HepG2 (cell line): ENCODE data around the gene DYNC2H1. TPM values are rescaled to one million over a fixed set of nuclear protein-coding genes. Genes with fewer than 3 reads are reported as not detected.

Experiments used
- ATAC-seq: fragments of 200-7000 bp; cut with Tn5 transposase; 3 replicates; pipeline ENCODE4 v1.9.1; 2020; ENCODE audit warnings: mild to moderate bottlenecking, moderate library complexity
- BruUV-seq: library from RNA; stranded (reverse); fragments of 400-500 nt; replicated peaks from 2 replicates; lab custom pipeline; 2021; lab: Mats Ljungman, UMichigan
- CTCF ChIA-PET: fragments of 300-600 bp; formaldehyde crosslinking; extraction: SDS; loops from one replicate; lab custom pipeline; 2021; ENCODE audit warnings: low total read pairs, inconsistent platforms, low intra/inter-chr PET ratio; lab: Yijun Ruan, JAX
- POLR2A ChIA-PET: fragments of 350-600 bp; sonication (Branson Sonifier 250); formaldehyde crosslinking; loops from one replicate; lab custom pipeline; 2020; ENCODE audit warnings: antibody characterized with exemption, inconsistent platforms; lab: Yijun Ruan, JAX
- DNase-seq: peaks from one replicate; pipeline ENCODE4 v3.0.0-alpha.2; 2015; ENCODE audit warnings: low spot score
- FAIRE-seq: peaks from 3 replicates; lab custom pipeline; 2011; peaks lifted over from hg19 to GRCh38; lab: Jason Lieb, UNC
- H2AFZ ChIP-seq: one replicate; pipeline ENCODE4 v1.6.1; 2011; ENCODE audit warnings: low read length, inconsistent platforms
- H3K27ac ChIP-seq: fragments of 300-600 bp; 3 replicates; pipeline ENCODE4 v1.8.0; 2011; ENCODE audit warnings: mixed run types, mild to moderate bottlenecking, mixed read lengths, low read length, inconsistent platforms; ENCODE audit not compliant: insufficient read depth; ENCODE audit errors: extremely low read length
- H3K27me3 ChIP-seq, 2 experiments: fragments of 200-600 bp in 1 of 2; 2 replicates in 1 of 2; 3 replicates in 1 of 2; pipeline versions ENCODE4 v1.6.0 to v1.8.0; 2011; ENCODE audit warnings: low read length in 2 of 2, mild to moderate bottlenecking in 2 of 2, moderate library complexity in 2 of 2, inconsistent platforms in 1 of 2; ENCODE audit not compliant: insufficient read depth in 2 of 2, control insufficient read depth in 1 of 2
- H3K36me3 ChIP-seq, 2 experiments: fragments of 200-600 bp in 1 of 2; replicated peaks in 1 of 2; 2 replicates in 1 of 2; 3 replicates in 1 of 2; pipeline versions ENCODE4 v1.5.1 to v1.8.0; 2011; ENCODE audit warnings: low read length in 2 of 2, inconsistent platforms in 1 of 2; ENCODE audit not compliant: insufficient read depth in 2 of 2, control insufficient read depth in 1 of 2
- H3K4me1 ChIP-seq: 2 replicates; pipeline ENCODE4 v1.5.1; 2012; ENCODE audit warnings: low read length, inconsistent platforms; ENCODE audit not compliant: insufficient read depth
- H3K4me2 ChIP-seq: 2 replicates; pipeline ENCODE4 v1.6.0; 2011; ENCODE audit warnings: low read depth, low read length, inconsistent platforms
- H3K4me3 ChIP-seq, 3 experiments: fragments of 200-600 bp in 1 of 3; sonication (generic), shearing (Covaris generic) in 1 of 3; replicated peaks in 1 of 3; 2 replicates each; pipeline ENCODE4 v1.5.1; 2011 to 2016; ENCODE audit warnings: low read length in 3 of 3, inconsistent platforms in 2 of 3, low read depth in 2 of 3, mild to moderate bottlenecking in 2 of 3, control low read depth in 1 of 3, mixed read lengths in 1 of 3; ENCODE audit not compliant: insufficient read depth in 1 of 3
- H3K79me2 ChIP-seq: one replicate; pipeline ENCODE4 v1.6.1; 2011; ENCODE audit warnings: low read length, inconsistent platforms; ENCODE audit not compliant: insufficient read depth
- H3K9ac ChIP-seq: 2 replicates; pipeline ENCODE4 v1.6.0; 2011; ENCODE audit warnings: mild to moderate bottlenecking, low read depth, low read length, inconsistent platforms; ENCODE audit not compliant: insufficient read depth
- H3K9me3 ChIP-seq: 2 replicates; pipeline ENCODE4 v1.5.1; 2012; ENCODE audit warnings: mild to moderate bottlenecking, low read length
- H4K20me1 ChIP-seq: 2 replicates; pipeline ENCODE4 v1.6.0; 2011; ENCODE audit warnings: inconsistent platforms, mild to moderate bottlenecking, low read length, moderate library complexity; ENCODE audit not compliant: insufficient read depth
- ATF7 ChIP-seq, 2 experiments: fragments of 450-650 bp in 1 of 2; sonication (generic) in 1 of 2; formaldehyde crosslinking in 1 of 2; IDR thresholded peaks; 2 replicates each; pipeline versions ENCODE4 v1.4.0 to v1.6.1; 2016 to 2020; ENCODE audit warnings: antibody characterized with exemption in 1 of 2, mild to moderate bottlenecking in 1 of 2, missing genetic modification reagents in 1 of 2
- BCL6 ChIP-seq: IDR thresholded peaks from 2 replicates; pipeline ENCODE4 v1.6.1; 2016; ENCODE audit warnings: missing genetic modification reagents, missing compliant biosample characterization
- SIX4 ChIP-seq: sonication (generic); formaldehyde crosslinking; IDR thresholded peaks from 2 replicates; pipeline ENCODE4 v1.4.0; 2020; ENCODE audit warnings: missing genetic modification reagents
- TAF1 ChIP-seq: sonication (generic); formaldehyde crosslinking; IDR thresholded peaks from 2 replicates; pipeline ENCODE4 v1.4.0; 2020; ENCODE audit warnings: missing genetic modification reagents
- ZNF224 ChIP-seq: sonication (generic); formaldehyde crosslinking; IDR thresholded peaks from 2 replicates; pipeline ENCODE4 v1.5.0; 2020; ENCODE audit warnings: mild to moderate bottlenecking, missing genetic modification reagents
- ZNF550 ChIP-seq: sonication (generic); formaldehyde crosslinking; IDR thresholded peaks from 2 replicates; pipeline ENCODE4 v1.4.0; 2020; ENCODE audit warnings: mild to moderate bottlenecking, missing genetic modification reagents, borderline replicate concordance
- ZNF556 ChIP-seq: sonication (generic); formaldehyde crosslinking; IDR thresholded peaks from 2 replicates; pipeline ENCODE4 v1.4.0; 2020; ENCODE audit warnings: mild to moderate bottlenecking, missing genetic modification reagents, borderline replicate concordance
- WGBS: methylation state at CpG from one replicate; pipeline ENCODE4 v1.1.6; 2017; ENCODE audit warnings: low lambda C conversion rate; 5-methylcytosine and 5-hydroxymethylcytosine counted together
- in situ Hi-C: cut with HindIII; loops from 2 replicates; pipeline ENCODE4 v1.10.0; 2017; ENCODE audit warnings: low pct_unique_long_range_greater_than_20kb; ENCODE audit not compliant: extremely low pct_ligation_motif_present
- intact Hi-C: fragments of 100-400 bp; cut with micrococcal nuclease; formaldehyde crosslinking; loops from one replicate; pipeline ENCODE4 v1.10.0; 2022; ENCODE audit not compliant: unreplicated experiment
- polyA plus RNA-seq, 8 experiments: library from polyadenylated mRNA; depleted of rRNA in 3 of 8; stranded (reverse) in 7 of 8; unstranded in 1 of 8; fragments of >200 nt; fragmentation: Illumina TruSeq in 4 of 8; extraction: Trizol in 4 of 8; gene quantifications; 2 replicates each; pipeline versions ENCODE4 v1.2.1 to v1.2.3, GENCODE V29; 2011 to 2016; ENCODE audit warnings: low read depth in 4 of 8, missing spikeins in 1 of 8, mixed read lengths in 1 of 8; ENCODE audit not compliant: insufficient read depth in 1 of 8
- total RNA-seq, 5 experiments: library from RNA; depleted of rRNA; stranded (reverse); fragments of >200 nt; fragmentation: Illumina TruSeq; extraction: Trizol; gene quantifications; 2 replicates each; pipeline ENCODE4 v1.2.3, GENCODE V29; 2016; ENCODE audit warnings: low read depth in 1 of 5
- TF ChIP-seq, protein P1 (sequence below): sonication (generic); formaldehyde crosslinking; IDR thresholded peaks from 2 replicates; pipeline ENCODE4 v1.5.0; 2020; ENCODE audit warnings: mild to moderate bottlenecking, missing genetic modification reagents

The DYNC2H1 gene
- total and polyA plus RNA-seq, 2 of the 13 experiments (the other 11 are each of a cell fraction or from before 2014, with no cell fraction given) = 0.49 to 0.66 TPM

DNA sequence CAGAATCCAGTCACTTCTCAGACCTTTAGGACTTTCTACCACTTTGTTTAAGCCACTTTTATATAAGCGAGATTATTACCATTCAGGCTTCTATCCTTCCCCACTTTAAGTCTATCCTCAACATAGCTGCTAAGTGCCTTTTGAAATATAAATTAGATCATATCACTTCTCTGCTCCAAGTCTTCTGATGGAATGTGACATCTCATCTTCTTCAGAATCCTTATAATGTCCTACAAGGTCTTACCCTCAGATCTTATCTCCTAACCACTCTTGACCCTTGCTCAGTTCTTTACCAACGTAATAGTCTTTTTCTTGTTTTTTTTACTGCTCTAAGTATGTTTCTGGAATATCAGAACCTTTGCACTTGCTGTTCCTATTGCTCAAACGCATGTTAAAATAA is 188.7 kb downstream of the DYNC2H1 start (continued):
- TF ChIP-seq, protein P1, sequence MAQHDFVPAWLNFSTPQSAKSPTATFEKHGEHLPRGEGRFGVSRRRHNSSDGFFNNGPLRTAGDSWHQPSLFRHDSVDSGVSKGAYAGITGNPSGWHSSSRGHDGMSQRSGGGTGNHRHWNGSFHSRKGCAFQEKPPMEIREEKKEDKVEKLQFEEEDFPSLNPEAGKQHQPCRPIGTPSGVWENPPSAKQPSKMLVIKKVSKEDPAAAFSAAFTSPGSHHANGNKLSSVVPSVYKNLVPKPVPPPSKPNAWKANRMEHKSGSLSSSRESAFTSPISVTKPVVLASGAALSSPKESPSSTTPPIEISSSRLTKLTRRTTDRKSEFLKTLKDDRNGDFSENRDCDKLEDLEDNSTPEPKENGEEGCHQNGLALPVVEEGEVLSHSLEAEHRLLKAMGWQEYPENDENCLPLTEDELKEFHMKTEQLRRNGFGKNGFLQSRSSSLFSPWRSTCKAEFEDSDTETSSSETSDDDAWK (CRISPR knock-in tag) = no peak
- TF ChIP-seq ZNF556 (CRISPR knock-in tag) (no peak), TAF1 (CRISPR knock-in tag) (no peak), ZNF224 (CRISPR knock-in tag) (no peak), ZNF550 (CRISPR knock-in tag) (no peak)
- TF ChIP-seq, all 625 proteins: peak for 0

DNA sequence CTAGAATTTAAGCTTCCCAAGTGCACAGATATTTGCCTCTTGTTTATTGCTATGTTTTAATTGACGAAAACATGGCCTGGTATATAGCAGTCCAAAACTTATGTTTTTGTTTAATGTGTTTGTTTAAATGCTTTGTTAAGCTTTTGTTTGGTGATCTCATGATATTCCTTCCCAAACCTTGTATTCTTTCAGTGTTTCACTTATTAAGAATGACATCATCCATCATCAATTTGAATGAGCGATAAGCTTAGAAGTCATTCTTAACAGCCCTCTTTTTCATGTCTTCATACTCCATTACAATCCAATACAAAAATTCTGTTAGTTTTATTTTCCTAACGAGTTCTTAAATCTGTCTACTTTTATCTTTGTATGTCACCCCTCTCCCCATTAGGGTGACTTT is 206.0 kb downstream of the DYNC2H1 start:
- H3K79me2 ChIP-seq = no peaks in the 10 kb centered on the region
- H3K27ac ChIP-seq = no peak overlapping the region
- FAIRE-seq (no peak), ATAC-seq (no peak), DNase-seq (no peak)
- no TSS peak for BruUV-seq
- ChIA-PET POLR2A (no interaction called here), CTCF (no interaction called here)
- in situ Hi-C loops (no loop called here), intact Hi-C loops (no loop called here)
- H4K20me1 ChIP-seq = no peaks in the 10 kb centered on the region
- no peak overlapping the region for H3K9ac ChIP-seq
- 33% methylated on average over 3 of the region's 3 CpGs for WGBS
- H3K4me2 ChIP-seq = no peak overlapping the region
- H3K9me3 ChIP-seq = no peaks in the 10 kb centered on the region
- no peaks in the 10 kb centered on the region for H3K4me1 ChIP-seq
- no peaks in the 10 kb centered on the region for H3K27me3 ChIP-seq
- peak; percentile 91 for TF ChIP-seq ATF7 (IDR thresholded peaks at IDR 0.05)
- no peak for TF ChIP-seq ATF7 (CRISPR knock-in tag; IDR thresholded peaks at IDR 0.05)
- TF ChIP-seq SIX4 (CRISPR knock-in tag) = no peak
- TF ChIP-seq BCL6 (CRISPR knock-in tag) = no peak
- no peaks in the 10 kb centered on the region for H3K36me3 ChIP-seq
- H3K4me3 ChIP-seq = no peak overlapping the region
- H2AFZ ChIP-seq = no peak overlapping the region
